Measurements from ENCODE around the gene A1BG.

- TF ChIP-seq CTCF (IDR thresholded peaks at IDR 0.05 in 8 of 11, conservative IDR thresholded peaks at IDR 0.05 in 3 of 11) = peak in 1 of 11 experiments; percentile 10
- TF ChIP-seq POLR2A (IDR thresholded peaks at IDR 0.05) = peak in 1 of 3 donors; percentile 67
Observed at GRCh38 chr19:58400916-58401839, 47.9 kb upstream of the A1BG start.

Data from spleen (tissue), 7 donors.